SK-N-SH treated with all-trans-retinoic acid at 6 μM for 48 hours (cell line): ENCODE data around the gene SARDH.

ENCODE experiments used
- BACH2 ChIP-seq: fragments of 250-450 bp; sonication (Bioruptor Pico); IDR thresholded peaks from 2 replicates; pipeline ENCODE4 v1.9.0; 2021; ENCODE audit warnings: mild to moderate bottlenecking, borderline replicate concordance
- ISL1 ChIP-seq: fragments of 250-450 bp; sonication (Bioruptor Pico); IDR thresholded peaks from 2 replicates; pipeline ENCODE4 v2.1.2; 2022; ENCODE audit warnings: mild to moderate bottlenecking, moderate library complexity
- OSR1 ChIP-seq: fragments of 250-450 bp; sonication (Bioruptor Pico); IDR thresholded peaks from 2 replicates; pipeline ENCODE4 v1.8.0; 2022; ENCODE audit warnings: moderate library complexity, mild to moderate bottlenecking, inconsistent platforms
- RARB ChIP-seq: fragments of 250-450 bp; sonication (Bioruptor Pico); IDR thresholded peaks from 2 replicates; pipeline ENCODE4 v1.8.0; 2021; ENCODE audit warnings: mild to moderate bottlenecking, moderate library complexity
- TCF4 ChIP-seq: fragments of 250-450 bp; sonication (Bioruptor Pico); IDR thresholded peaks from 2 replicates; pipeline ENCODE4 v1.8.0; 2021; ENCODE audit warnings: mild to moderate bottlenecking, moderate library complexity, borderline replicate concordance
- TOX ChIP-seq: fragments of 250-450 bp; sonication (Bioruptor Pico); IDR thresholded peaks from 2 replicates; pipeline ENCODE4 v1.8.0; 2021; ENCODE audit warnings: mild to moderate bottlenecking, moderate library complexity, borderline replicate concordance
- ZFP3 ChIP-seq: fragments of 250-450 bp; sonication (Bioruptor Pico); IDR thresholded peaks from 2 replicates; pipeline ENCODE4 v1.5.0; 2020; ENCODE audit warnings: mild to moderate bottlenecking, moderate library complexity
- ZFP30 ChIP-seq: fragments of 450-650 bp; formaldehyde crosslinking; IDR thresholded peaks from 2 replicates; pipeline ENCODE4 v1.5.0; 2022; ENCODE audit warnings: mild to moderate bottlenecking, moderate library complexity
- ZNF565 ChIP-seq: fragments of 450-650 bp; formaldehyde crosslinking; conservative IDR thresholded peaks from 2 replicates; pipeline ENCODE4 v1.5.0; 2020; ENCODE audit warnings: low read depth, mild to moderate bottlenecking, moderate library complexity
- TF ChIP-seq, protein P1 (sequence below): fragments of 250-450 bp; sonication (Bioruptor Pico); IDR thresholded peaks from 2 replicates; pipeline ENCODE4 v1.8.0; 2020; ENCODE audit warnings: mild to moderate bottlenecking, moderate library complexity, borderline replicate concordance
- TF ChIP-seq, protein P2 (sequence below): fragments of 250-450 bp; sonication (Bioruptor Pico); IDR thresholded peaks from 2 replicates; pipeline ENCODE4 v1.5.1; 2020; ENCODE audit warnings: low read depth, mild to moderate bottlenecking, moderate library complexity

DNA sequence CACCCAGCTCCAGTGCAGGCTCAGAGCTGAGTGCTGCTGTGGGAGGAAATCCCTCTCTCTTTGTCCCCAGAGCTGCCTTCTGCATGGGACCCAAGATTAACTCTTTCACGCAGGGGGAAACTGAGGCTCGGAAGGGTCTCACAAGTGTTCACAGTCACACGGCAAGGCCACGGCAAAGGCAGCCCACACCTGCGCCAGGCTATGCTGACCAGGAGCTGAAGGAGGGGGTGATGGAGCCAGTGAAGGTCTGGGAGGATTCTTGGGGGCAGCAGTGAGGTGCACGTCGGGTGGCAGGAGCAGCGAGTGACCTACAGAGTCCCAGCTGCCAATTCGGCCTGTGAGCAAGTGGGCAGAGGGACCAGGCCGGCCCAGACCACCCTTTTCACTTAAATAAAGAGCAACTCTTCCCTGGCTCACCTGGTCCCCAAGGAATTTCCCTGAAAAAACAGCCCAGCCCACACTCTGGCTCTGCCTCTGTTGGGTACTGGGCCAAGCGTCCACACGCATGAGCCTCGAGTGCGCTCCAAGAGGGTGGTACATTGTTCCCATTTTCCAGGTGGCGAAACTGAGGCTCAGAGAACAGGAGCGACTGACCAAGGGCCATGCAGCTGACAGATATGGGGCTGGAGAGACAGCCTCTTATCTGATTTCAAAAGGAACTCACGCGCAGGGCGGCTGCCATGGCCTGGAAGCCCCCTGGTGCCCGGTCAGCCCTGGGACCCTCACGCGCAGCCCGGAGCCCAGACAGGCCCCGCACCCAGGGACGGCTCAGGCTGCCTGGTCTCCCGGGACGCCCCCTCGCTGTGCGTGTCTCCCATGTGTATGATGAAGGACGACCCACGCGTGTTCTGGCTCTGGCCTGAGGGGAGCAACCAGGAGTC is 28.2 kb downstream of the SARDH start:
- TF ChIP-seq, protein P1, sequence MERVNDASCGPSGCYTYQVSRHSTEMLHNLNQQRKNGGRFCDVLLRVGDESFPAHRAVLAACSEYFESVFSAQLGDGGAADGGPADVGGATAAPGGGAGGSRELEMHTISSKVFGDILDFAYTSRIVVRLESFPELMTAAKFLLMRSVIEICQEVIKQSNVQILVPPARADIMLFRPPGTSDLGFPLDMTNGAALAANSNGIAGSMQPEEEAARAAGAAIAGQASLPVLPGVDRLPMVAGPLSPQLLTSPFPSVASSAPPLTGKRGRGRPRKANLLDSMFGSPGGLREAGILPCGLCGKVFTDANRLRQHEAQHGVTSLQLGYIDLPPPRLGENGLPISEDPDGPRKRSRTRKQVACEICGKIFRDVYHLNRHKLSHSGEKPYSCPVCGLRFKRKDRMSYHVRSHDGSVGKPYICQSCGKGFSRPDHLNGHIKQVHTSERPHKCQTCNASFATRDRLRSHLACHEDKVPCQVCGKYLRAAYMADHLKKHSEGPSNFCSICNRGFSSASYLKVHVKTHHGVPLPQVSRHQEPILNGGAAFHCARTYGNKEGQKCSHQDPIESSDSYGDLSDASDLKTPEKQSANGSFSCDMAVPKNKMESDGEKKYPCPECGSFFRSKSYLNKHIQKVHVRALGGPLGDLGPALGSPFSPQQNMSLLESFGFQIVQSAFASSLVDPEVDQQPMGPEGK, result no peak
- TF ChIP-seq RARB (CRISPR knock-in tag) (no peak), TCF4 (CRISPR knock-in tag) (no peak), BACH2 (CRISPR knock-in tag) (no peak), ISL1 (CRISPR knock-in tag) (no peak), OSR1 (CRISPR knock-in tag) (no peak), TOX (CRISPR knock-in tag) (no peak), ZFP3 (CRISPR knock-in tag) (no peak), ZFP30 (CRISPR knock-in tag) (no peak), ZNF565 (no peak)
- TF ChIP-seq, protein P2, sequence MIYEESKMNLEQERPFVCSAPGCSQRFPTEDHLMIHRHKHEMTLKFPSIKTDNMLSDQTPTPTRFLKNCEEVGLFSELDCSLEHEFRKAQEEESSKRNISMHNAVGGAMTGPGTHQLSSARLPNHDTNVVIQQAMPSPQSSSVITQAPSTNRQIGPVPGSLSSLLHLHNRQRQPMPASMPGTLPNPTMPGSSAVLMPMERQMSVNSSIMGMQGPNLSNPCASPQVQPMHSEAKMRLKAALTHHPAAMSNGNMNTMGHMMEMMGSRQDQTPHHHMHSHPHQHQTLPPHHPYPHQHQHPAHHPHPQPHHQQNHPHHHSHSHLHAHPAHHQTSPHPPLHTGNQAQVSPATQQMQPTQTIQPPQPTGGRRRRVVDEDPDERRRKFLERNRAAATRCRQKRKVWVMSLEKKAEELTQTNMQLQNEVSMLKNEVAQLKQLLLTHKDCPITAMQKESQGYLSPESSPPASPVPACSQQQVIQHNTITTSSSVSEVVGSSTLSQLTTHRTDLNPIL (CRISPR knock-in tag), result no peak
